Liver (tissue), 3 donors: Measurements from ENCODE around the gene TRPC4.

ENCODE experiments used
- ATF3 ChIP-seq: IDR thresholded peaks from 2 replicates; pipeline ENCODE4 v1.6.1; 2016; ENCODE audit warnings: antibody characterized with exemption
- CTCF ChIP-seq: fragments of 150-350 bp; IDR thresholded peaks from 2 replicates; pipeline ENCODE4 v1.5.1; 2017; ENCODE audit warnings: improper control_type of control experiment, low read depth, low read length; ENCODE audit not compliant: missing input control
- MAX ChIP-seq: IDR thresholded peaks from 2 replicates; pipeline ENCODE4 v1.6.1; 2016; ENCODE audit warnings: antibody characterized with exemption
- YY1 ChIP-seq: IDR thresholded peaks from 2 replicates; pipeline ENCODE4 v1.6.1; 2016; ENCODE audit warnings: antibody characterized with exemption, mild to moderate bottlenecking
- ZBTB33 ChIP-seq: IDR thresholded peaks from 2 replicates; pipeline ENCODE4 v1.6.1; 2016; ENCODE audit warnings: antibody characterized with exemption
- donor health status: healthy.
- donor health status: healthy.

- TF ChIP-seq CTCF, result no peak
- TF ChIP-seq YY1, result no peak
- TF ChIP-seq ZBTB33, result no peak
- no peak for TF ChIP-seq ATF3
- TF ChIP-seq MAX, result no peak
These were observed 20.2 kb upstream of the TRPC4 start for GRCh38 chr13:37889820-37890219.
